ENCODE results near the gene SYAP1.
A peak's percentile ranks its signal among the peaks of the same experiment; 100 is the strongest.
"Not testable (repeated sequence)": the region's sequence is repeated elsewhere in the genome, so short reads cannot be mapped to it uniquely, and the experiment has no call there.

SYAP1 gene

GRCh38 chrX:16754019-16754418 lies 34.6 kb downstream of the SYAP1 start:
- no peak overlapping the region for H3K4me3 ChIP-seq (ENCODE audit: low read depth, low read length)
- TF ChIP-seq CTCF (IDR thresholded peaks at IDR 0.05; ENCODE audit: low read depth, low read length), result no peak
- no peak for DNase-seq (ENCODE audit: low read depth, low spot score)
- in situ Hi-C loops (cut with HindIII; ENCODE audit: low sequenced_read_pairs), result no loop called here

- no peak overlapping the region for H3K4me3 ChIP-seq (ENCODE audit: low read depth, low read length)
- no peak for TF ChIP-seq CTCF (IDR thresholded peaks at IDR 0.05; ENCODE audit: low read depth, low read length)
- in situ Hi-C loops (cut with HindIII; ENCODE audit: low sequenced_read_pairs), result no loop called here
- DNase-seq (ENCODE audit: low read depth, low spot score), result no peak
Measured at GRCh38 chrX:16756724-16757123, 37.3 kb downstream of the SYAP1 start.

GRCh38 chrX:16761500-16761899 lies 42.1 kb downstream of the SYAP1 start:
- DNase-seq (ENCODE audit: low read depth, low spot score); in situ Hi-C loops (cut with HindIII; ENCODE audit: low sequenced_read_pairs); H3K4me3 ChIP-seq (ENCODE audit: low read depth, low read length): not testable (repeated sequence)

- DNase-seq (ENCODE audit: low read depth, low spot score), result no peak
- no peak overlapping the region for H3K4me3 ChIP-seq (ENCODE audit: low read depth, low read length)
- in situ Hi-C loops (cut with HindIII; ENCODE audit: low sequenced_read_pairs), result no loop called here
- no peak for TF ChIP-seq CTCF (IDR thresholded peaks at IDR 0.05; ENCODE audit: low read depth, low read length)
Measured at GRCh38 chrX:16762579-16762978, 43.2 kb downstream of the SYAP1 start.

GRCh38 chrX:16765594-16765993 lies 46.2 kb downstream of the SYAP1 start:
- no peak overlapping the region for H3K4me3 ChIP-seq (ENCODE audit: low read depth, low read length)
- in situ Hi-C loops (cut with HindIII; ENCODE audit: low sequenced_read_pairs), result no loop called here
- DNase-seq (ENCODE audit: low read depth, low spot score), result no peak
- TF ChIP-seq CTCF (IDR thresholded peaks at IDR 0.05; ENCODE audit: low read depth, low read length), result no peak

GRCh38 chrX:16770970-16771482 lies 51.6 kb downstream of the SYAP1 start:
- no peak for DNase-seq (ENCODE audit: low read depth, low spot score)
- H3K4me3 ChIP-seq (ENCODE audit: low read depth, low read length), result no peak overlapping the region
- in situ Hi-C loops (cut with HindIII; ENCODE audit: low sequenced_read_pairs), result no loop called here
- TF ChIP-seq CTCF (IDR thresholded peaks at IDR 0.05; ENCODE audit: low read depth, low read length), result no peak

GRCh38 chrX:16771483-16772398 lies 52.3 kb downstream of the SYAP1 start:
- peak; percentile 91 for DNase-seq (ENCODE audit: low read depth, low spot score)
- no peak overlapping the region for H3K4me3 ChIP-seq (ENCODE audit: low read depth, low read length)
- no peak for TF ChIP-seq CTCF (IDR thresholded peaks at IDR 0.05; ENCODE audit: low read depth, low read length)
- in situ Hi-C loops (cut with HindIII; ENCODE audit: low sequenced_read_pairs), result no loop called here

Data from astrocyte of the spinal cord (primary cell).